Breast epithelium (tissue), 3 donors: ENCODE measurements around the gene CYP4F2.

Experiments
- POLR2A ChIP-seq: fragments of 450-650 bp; IDR thresholded peaks from one replicate; pipeline ENCODE4 v1.6.1; 2016; ENCODE audit warnings: antibody characterized with exemption, mild to moderate bottlenecking, moderate library complexity
- TF ChIP-seq, protein P1 (sequence below), 3 donors: fragments of 450-650 bp; IDR thresholded peaks; one replicate each; pipeline ENCODE4 v1.5.1; 2016 to 2017; ENCODE audit warnings: antibody characterized with exemption in 3 of 3, mild to moderate bottlenecking in 3 of 3, moderate library complexity in 3 of 3

DNA sequence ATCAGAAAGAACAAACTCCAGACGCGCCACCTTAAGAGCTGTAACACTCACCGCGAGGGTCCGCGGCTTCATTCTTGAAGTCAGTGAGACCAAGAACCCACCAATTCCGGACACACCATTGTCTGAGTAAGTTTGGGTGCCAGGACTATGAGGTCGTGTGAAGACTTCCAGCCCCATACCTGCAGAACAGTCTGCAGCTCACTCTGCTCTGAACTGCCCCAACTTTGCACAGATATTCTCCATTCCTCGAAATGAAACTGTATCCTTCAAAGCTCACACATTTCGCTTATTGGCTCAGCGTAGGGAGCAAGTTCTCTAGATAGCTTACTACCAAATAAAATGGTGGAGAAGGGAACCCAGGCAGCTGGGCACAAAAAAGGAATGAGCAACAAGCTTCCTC is 2.6 kb upstream of the CYP4F2 start:
- TF ChIP-seq POLR2A = no peak
- TF ChIP-seq, protein P1, sequence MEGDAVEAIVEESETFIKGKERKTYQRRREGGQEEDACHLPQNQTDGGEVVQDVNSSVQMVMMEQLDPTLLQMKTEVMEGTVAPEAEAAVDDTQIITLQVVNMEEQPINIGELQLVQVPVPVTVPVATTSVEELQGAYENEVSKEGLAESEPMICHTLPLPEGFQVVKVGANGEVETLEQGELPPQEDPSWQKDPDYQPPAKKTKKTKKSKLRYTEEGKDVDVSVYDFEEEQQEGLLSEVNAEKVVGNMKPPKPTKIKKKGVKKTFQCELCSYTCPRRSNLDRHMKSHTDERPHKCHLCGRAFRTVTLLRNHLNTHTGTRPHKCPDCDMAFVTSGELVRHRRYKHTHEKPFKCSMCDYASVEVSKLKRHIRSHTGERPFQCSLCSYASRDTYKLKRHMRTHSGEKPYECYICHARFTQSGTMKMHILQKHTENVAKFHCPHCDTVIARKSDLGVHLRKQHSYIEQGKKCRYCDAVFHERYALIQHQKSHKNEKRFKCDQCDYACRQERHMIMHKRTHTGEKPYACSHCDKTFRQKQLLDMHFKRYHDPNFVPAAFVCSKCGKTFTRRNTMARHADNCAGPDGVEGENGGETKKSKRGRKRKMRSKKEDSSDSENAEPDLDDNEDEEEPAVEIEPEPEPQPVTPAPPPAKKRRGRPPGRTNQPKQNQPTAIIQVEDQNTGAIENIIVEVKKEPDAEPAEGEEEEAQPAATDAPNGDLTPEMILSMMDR (IDR thresholded peaks at IDR 0.05) = no peak
